HG03565 (cell line): Measurements from ENCODE around the gene UBE2J2.
A peak's percentile ranks its signal among the peaks of the same experiment; 100 is the strongest.

ENCODE experiments used
- ATAC-seq: cut with Tn5 transposase; IDR thresholded peaks from one replicate; pipeline ENCODE4 v1.9.1; 2021; ENCODE audit warnings: mild to moderate bottlenecking, moderate library complexity; ENCODE audit not compliant: unreplicated experiment

The UBE2J2 gene

DNA sequence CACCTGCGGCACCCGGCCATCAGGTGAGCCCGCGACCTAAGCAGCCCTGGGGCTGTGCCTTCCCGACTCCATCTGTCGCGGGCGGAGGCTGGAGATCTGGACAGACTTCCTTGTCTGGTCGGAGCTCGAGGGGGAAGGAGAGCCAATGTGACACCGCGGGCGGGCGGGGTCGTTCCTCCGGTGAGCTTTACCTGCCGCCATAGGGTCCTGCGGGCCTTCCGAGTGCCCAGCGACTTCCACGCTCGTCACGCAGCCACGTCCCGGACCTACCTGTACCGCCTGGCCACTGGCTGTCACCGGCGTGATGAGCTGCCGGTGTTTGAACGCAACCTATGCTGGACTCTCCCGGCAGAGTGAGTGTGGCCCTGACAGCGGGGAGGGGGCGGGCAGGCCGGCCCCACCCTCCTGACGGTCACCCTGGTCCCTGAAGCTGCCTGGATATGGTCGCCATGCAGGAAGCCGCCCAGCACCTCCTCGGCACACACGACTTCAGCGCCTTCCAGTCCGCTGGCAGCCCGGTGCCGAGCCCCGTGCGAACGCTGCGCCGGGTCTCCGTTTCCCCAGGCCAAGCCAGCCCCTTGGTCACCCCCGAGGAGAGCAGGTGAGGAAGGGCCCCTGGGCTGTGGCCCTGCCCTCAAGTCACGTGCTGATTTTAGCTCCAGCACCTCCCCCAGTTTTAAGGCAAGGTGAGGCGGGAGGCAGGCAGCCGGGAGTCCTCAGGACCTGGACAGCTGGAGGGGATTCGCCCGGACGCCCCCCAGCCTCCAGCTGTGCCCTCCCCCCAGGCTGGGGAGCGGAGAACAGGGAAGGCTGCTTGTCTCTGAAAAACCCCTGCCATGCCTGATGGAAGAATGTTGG lies 35.8 kb upstream of the UBE2J2 start:
- no peak for ATAC-seq

DNA sequence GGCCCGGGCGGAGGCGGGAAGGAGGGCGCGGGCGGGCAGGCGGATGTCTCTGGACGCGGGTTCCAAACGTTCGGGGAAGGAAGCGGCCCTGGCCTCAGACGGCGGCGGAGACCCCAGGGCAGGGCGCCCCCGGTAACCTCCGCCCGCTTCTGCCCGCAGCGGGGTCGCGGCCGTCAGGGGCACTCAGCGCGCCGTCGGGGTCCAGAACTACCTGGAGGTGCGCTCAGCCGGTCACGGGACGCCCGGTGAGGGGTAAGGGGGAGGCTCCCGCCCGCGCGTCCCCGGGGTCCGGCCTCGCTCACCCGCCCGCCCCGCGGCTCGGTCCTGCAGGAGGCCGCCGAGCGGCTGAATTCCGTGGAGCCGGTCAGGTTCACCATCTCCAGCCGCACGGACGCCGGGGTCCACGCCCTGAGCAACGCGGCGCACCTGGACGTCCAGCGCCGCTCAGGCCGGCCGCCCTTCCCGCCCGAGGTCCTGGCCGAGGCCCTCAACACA lies 35.1 kb upstream of the UBE2J2 start:
- no peak for ATAC-seq

DNA sequence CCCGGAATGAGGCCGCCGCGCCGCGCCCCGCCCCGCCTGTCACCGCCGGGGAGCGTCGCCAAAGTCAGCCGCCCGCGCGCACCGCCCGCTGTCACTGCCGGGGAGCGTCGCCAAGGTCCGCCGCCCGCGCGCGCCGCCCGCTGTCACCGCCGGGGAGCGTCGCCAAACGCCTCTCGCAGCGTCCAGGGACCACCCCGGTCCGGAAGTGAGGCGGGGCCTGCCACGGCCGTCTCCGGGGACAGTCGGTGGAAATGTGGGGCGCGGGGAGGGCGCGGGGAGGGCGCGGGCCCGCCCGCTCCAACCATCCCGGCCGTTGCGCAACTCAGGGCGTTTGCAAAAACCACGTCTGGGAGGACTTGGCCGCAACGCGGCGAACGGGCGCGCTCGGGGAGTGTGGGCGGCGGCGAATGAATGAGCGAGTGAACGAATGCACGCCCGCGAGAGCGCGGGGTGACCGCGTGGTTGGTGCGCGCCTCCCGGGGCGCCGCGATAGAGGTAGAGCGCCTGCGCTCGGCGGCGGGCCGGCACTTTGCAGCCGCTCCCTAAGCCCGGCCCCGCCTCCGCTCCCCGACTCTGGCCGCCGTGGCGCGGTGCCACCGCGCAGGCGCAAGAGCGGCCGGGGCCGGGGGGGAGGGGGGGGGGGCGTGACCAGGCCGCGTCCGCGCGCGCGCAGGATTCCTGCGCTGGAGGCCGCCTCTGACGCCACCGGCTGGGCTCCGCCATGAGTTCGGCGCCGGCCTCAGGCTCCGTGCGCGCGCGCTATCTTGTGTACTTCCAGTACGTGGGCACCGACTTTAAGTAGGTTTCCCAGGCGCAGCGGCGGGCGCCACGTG lies 34.5 kb upstream of the UBE2J2 start, which contains the start of the genes ACAP3 and PUSL1:
ACAP3 (minus strand) TSS at position 8 of the 833 bp plus-strand sequence. CDS start 115 bp downstream, outside the sequence.
PUSL1 (plus strand) TSS at position 675 of the 833 bp plus-strand sequence; CDS start at position 722, 47 bp downstream.
- peak; percentile 45 for ATAC-seq

DNA sequence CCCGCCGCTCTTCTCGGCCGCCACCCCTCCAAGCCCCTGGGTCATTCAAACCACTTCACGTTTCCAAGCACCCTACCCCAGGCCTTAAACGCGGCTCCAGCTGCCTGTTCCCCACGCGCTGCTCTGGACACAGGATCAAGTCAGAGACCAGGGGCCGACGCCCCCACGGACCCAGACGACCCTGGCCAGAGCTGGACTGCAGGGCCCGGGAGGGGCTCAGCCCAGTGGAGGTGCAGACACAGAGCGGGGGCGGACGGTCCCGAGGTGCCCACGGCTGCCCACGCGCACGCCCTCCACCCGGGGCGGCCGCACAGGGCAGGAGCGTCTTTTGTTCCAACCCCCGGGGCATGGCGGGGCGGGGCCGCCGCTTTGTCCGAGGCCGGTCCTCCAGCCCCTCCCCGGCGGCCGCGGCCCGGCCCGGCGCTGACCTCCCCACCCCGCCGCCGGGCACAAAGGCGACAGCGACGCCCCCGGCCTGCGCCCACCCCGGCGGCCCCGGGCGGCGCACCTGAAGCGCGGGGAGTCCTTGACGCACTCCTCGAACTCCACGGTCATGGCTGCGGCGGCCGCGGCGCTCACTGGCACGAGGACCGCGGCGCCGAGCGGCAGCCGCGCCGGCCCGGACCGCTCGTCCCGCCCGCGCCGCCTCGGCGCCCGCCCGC lies 33.7 kb upstream of the UBE2J2 start:
- peak; percentile 7 for ATAC-seq

DNA sequence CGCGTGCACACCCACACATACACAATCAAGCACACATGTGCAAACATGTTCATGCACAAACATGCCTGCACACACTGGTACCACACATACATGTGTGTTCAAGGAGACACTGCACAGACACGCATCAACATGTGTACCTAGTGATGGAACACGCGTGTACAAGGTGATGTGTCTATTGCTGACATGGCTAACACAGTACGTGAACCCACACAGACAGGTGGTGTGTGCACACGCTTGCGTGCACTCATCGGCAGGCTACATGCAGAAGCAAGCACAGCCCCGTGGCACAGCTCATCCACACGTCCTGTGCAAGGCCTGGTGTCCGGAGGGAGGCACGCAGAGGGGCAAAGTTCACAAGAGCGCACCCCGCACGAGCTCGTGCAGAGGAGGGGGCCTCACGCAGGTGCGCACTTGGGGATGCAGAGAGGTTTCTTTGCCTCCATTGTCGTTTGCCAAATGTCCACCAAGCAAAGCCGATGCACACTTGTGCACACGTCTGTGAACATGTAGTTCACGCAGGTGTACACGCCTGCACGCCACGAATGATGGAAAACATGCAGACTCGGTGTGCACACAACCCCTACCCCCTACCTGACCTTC lies 33.1 kb upstream of the UBE2J2 start:
- ATAC-seq: no peak

DNA sequence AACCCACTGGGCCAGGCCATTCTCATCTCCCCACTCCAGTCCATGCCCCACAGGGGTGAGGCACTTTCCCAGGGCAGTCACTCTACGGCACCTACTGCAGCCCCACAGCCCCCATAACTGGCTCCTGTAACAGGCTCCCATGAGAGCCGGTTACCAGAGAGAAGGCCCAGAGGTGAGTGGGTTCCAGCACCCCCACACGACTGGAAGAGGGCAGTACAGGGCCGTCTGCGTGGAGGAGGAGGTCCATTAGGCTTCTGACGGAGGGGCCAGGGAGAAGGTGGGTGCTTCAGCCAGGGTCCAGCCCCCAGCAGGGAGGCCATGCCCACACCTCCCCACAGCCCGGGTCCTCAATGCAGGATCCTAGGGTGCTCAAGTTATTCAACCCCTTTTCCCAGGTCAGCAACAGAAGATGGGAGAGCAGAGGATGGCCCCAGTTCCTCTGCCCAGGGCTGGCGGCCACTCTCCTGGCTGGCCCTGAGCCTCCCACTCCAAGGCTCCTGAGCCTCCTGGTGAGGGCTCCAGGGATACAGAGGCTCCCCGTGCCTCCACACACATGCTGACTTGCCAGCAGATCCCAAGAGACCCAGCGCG lies 32.5 kb upstream of the UBE2J2 start:
- ATAC-seq: no peak

DNA sequence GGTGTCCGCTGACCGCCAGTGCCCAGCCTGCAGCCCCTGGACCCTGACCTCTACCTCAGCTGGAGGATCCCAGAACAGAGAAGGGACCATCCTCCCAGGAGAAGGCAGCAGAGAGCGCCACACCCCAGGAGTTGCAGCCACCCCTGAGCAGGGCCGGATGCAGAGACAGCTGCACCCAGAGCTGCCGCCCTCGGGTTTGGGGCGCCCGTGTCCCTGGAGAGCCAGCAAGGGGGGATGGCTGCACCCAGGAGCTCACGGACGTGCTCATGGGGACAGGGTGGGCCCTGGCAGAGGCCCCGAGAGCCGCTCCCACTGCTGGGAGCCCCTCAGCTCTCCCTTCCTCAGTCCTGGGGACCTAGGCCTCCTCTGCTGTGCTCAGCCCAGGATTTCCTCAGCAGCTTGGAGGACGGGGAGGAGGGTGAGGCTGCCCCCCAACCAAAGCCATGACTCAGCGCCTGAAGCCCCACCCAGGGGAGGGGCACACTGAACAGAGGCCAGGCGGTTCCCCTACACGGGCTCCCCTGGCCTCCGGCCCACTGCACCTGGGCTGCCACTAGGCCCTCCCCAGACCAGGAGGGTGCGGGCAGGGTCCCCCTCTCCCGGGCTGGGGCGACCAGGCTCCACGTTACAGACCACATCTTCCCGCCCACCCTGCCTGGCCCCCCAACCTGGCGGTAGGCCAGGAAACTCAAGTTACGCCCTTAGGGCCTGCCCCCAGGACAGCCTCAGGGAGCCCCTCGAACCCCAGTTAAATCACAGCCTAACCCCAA lies 31.8 kb upstream of the UBE2J2 start:
- no peak for ATAC-seq

DNA sequence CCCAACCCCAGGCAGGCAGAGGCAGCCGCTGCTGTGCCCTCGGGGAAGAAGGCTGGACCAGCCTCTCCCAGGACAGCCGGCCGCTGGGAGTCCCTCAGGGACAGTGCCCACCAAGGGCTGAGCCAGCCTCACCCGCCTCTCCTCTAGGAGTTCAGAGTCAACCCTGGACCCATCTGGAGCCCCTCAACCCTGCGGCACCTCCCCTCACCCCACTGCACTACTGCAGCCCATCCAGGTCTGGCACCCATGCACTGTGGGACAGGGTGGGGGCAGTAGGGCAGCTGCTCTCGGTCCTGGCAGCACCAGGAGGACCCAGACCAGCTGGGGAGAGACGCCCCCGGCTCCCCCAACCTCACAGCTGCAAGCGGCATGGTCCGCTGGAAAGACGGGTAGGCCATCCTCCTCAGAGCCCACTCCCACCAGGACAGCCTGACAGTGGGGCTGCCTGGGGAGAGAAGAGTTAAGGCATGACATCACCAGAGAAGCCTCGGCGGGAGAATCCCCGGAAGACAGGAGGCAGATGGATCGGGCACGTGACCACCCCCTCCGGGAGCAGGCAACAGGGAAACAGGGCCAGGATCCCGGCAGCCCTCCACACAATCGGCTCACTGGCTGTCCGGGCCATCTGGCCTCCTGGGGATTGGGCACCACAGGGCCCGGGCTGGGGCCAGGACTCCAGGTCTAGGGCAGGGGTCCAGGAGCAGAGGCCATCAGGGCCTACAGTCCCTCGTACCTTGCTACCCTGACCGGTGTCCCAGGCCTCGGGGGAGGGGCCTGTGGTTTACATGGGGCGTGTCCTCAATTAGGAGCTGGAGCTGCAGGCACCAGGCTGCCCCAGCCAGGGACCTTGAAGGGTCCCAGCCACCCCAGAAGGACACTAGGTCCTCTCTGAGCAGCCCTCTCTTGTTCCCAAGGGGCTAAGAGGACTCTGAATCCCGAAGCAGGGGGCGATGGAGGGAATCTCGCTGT lies 31.0 kb upstream of the UBE2J2 start:
- no peak for ATAC-seq

DNA sequence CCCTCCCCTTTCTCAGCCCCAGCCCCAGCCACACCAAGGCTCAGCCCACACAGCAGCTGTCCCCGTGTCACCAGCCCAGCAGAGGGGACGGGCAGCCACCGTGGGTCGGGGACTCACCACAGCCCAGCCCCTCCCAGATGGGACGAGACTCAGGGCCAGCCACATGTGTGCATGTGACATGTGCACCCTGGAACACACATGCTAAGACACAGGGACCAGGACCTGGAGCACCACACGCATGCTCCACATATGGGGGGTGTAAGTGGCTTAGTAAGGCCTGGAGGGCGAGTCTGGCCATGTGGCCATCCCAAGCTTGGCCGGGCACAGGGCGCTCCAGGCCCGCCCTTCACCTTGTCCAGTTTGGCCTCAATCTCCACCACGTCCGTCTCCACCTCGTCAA lies 30.1 kb upstream of the UBE2J2 start:
- no peak for ATAC-seq

DNA sequence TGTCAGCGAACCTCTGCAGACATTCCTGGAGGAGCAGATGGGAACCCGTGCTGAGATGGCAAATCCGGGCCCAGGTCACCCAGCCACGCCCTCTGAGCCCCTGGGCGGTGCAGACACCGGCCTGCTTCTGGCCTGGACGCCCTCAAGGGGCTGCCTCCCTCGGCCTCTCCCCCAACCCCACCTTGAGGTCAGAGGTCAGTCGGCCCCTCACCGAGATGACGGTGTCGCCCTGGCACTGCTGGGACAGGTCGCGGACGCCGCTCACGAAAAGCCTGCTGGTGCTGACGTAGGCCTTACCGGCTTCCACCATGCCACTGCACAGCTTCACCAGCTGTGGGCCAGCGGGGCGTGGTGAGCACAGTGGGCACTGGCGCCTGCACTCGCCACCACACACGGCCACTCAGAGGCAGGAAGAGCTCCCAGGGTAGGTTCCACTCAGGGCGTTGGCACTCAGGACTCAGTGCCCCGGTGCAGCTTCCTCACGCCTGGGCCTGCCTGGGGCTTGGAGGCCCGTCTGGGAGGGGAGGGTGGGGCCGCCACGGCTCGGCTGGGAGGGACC lies 29.4 kb upstream of the UBE2J2 start:
- no peak for ATAC-seq

DNA sequence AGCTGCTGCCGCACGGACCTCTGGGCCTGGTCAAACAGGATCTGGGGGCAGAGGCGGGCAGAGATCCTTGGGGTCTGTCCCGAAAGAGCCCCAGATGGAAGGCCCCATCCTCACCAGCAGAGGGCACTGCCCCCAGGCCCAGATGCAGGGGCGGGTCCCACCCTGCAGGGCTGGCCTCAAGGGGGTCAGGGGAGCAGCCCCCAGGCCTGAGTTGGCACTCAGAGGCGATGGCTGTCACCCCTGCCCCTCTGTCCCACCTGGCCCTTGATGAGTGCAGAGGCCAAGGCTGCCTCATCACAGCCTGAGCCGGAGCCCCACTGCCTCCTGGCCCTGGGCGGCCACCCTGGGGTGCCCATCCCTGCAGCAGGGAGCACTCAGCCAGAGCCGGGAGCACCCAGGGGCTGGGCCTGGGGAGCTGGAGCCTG lies 28.4 kb upstream of the UBE2J2 start:
- ATAC-seq: no peak

DNA sequence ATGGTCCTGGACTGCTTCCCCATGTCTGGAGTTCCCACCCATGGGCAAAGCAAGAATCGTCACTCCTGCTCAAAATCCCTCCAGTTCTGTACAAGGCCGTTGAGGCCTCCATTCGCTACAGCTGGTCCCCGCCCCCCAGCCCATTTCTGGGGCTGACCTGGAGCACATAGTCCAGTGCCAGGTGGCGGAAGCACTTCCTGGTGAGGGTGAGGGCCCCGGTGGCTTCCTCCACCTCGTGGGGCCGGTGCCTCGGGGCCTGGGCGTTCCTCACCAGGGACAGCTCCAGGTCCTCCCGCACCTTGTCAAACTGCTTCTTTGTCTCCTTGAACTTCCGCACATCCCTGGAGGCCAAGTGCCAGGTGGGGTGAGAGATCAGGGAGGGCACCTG lies 26.7 kb upstream of the UBE2J2 start:
- ATAC-seq: no peak

DNA sequence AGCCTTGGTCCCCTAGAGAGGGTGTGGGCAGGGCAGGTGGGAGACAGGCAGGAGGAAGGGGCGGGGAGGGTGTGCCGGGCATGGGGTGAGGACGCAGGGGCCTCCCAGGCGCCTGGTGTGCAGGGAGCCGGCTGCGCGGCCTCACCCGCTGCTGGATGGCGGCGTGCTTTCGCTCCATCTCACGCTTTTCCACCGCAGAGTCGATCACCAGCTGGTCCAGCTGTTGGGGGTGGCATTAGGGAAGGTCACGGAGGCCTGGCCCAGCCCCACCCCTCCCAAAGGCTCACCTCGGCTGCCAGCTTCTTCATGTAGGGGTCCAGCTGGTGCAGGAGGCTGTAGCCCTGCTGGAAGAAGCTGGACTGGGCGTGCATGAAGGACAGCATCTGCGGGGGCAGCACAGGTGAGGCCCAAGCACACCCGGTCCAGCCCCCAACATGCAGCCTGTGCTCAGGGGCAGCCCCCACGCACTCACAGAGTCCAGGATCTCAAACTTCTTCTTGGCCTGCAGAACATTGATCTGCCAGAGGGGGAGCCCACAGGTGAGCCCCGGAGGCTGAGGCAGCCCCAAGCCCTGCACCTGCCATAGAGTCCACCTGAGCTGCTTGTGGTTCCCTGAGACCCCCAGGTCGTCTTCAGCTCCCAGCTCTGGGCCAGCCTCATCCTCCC lies 26.2 kb upstream of the UBE2J2 start:
- ATAC-seq: no peak

DNA sequence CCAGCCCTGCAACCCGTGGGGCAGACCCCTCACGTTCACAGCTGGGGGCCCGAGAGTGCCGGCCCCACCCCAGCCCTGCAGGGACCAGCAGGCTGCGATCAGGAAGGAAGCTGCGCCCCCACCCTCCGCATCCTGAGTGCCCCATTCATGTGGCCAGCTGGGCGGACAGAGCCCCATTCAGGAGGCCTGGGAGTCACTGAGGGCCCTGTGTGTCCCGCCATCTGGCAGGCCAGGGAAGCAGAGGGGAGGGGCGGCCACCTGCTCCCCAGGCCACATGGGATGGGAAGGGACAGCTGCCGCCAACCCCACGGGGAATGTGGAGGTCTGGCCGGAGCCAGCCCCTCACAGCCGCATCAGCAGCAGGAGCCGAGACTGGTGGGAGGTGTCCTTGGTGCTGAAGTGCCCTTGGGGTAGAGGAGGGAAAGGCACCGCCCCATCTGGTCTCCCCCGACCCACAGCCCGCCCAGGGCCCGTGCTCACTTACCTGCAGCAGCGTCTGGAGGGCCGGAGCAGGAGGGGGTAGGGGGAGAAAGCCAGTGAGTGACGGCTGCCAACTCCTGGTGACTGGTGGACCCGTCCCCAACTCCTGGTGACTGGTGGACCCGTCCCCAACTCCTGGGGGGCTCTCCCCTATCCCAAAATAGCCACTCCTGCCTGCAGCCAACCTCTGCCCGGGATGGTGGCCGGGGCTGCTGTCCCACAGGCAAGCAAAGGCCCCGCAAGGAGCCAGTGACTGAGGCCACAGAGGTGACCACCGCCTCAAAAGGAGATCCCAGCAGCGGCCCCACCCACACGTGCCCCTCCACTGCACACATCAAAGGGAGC lies 25.4 kb upstream of the UBE2J2 start:
- no peak for ATAC-seq

DNA sequence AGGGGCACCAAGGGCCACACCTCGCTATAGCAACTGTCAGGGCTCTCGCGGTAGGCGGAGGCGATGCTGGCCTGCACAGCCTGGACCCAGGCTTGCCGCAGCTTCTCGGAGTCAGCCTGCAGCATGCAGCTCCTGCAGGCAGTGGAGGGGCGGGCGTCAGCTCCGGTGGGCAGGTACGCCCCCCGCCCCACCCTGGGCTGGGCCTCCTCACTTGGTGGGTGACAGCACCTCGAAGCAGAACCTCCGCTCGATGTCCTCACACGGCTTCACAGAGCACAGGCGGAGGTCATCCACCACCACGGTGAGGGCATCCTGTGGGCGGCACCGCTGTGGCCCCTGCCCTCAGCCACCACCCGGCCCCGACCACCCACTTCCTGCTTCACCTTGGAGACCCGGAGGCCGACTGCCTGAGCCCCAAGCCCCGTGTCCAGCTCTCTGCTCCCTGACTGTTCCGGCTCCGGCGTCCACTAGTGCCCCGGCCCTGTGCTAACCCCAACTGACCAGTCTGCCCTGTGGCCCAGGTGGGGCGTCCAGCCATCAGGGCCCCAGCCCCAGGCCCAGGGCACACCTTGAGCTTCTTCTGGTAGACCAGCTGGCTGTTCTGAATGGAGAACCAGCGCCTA lies 24.3 kb upstream of the UBE2J2 start:
- ATAC-seq: no peak
